CD4-positive, CD25-positive, alpha-beta regulatory T cell (primary cell): ENCODE data around the gene AQP3. TPM values are rescaled to one million over a fixed set of nuclear protein-coding genes. Genes with fewer than 3 reads are reported as not detected.
"Not testable (repeated sequence)": the region's sequence is repeated elsewhere in the genome, so short reads cannot be mapped to it uniquely, and the experiment has no call there.

ENCODE experiments used
- ATAC-seq, 2 donors: fragments of 150-1000 bp; cut with Tn5 transposase; one replicate each; pipeline ENCODE4 v1.10.0; 2021; ENCODE audit warnings: low read depth in 2 of 2, moderate number of reproducible peaks in 2 of 2, moderate library complexity in 1 of 2
- DNase-seq, 3 donors: peaks; one replicate each; pipeline versions ENCODE4 v3.0.0 to v3.0.0-alpha.2; 2012 to 2022; ENCODE audit warnings: mixed read lengths in 1 of 3
- H3K27ac ChIP-seq: one replicate; pipeline ENCODE4 v1.7.0; 2013; ENCODE audit warnings: mild to moderate bottlenecking, low read length; ENCODE audit not compliant: insufficient read depth, poor library complexity, severe bottlenecking
- H3K27me3 ChIP-seq: one replicate; pipeline ENCODE4 v1.7.0; 2013; ENCODE audit warnings: low read length; ENCODE audit not compliant: control insufficient read depth, insufficient read depth
- H3K36me3 ChIP-seq: one replicate; pipeline ENCODE4 v1.7.0; 2013; ENCODE audit warnings: mild to moderate bottlenecking, low read length, moderate library complexity; ENCODE audit not compliant: control insufficient read depth, insufficient read depth
- H3K4me1 ChIP-seq: 2 replicates; pipeline ENCODE4 v1.7.0; 2013; ENCODE audit warnings: mild to moderate bottlenecking, low read length; ENCODE audit not compliant: insufficient read depth, control insufficient read depth, poor library complexity, severe bottlenecking
- H3K4me3 ChIP-seq: one replicate; pipeline ENCODE4 v1.7.0; 2013; ENCODE audit warnings: low read depth, mild to moderate bottlenecking, low read length, moderate library complexity
- H3K9me3 ChIP-seq, 2 experiments: 1 replicate in 1 of 2; 2 replicates in 1 of 2; pipeline ENCODE4 v1.7.0; 2013; ENCODE audit warnings: low read length in 2 of 2, mild to moderate bottlenecking in 1 of 2, moderate library complexity in 1 of 2; ENCODE audit not compliant: control insufficient read depth in 2 of 2
- H3K27ac Mint-ChIP-seq, 3 donors: one replicate each; pipeline ENCODE4 v1.8.0; 2020 to 2022; ENCODE audit warnings: mild to moderate bottlenecking in 3 of 3, mixed read lengths in 3 of 3, moderate library complexity in 2 of 3
- H3K27me3 Mint-ChIP-seq: one replicate; pipeline ENCODE4 v1.8.0; 2022; ENCODE audit warnings: mild to moderate bottlenecking, mixed read lengths
- H3K36me3 Mint-ChIP-seq: one replicate; pipeline ENCODE4 v1.8.0; 2020; ENCODE audit warnings: mixed read lengths
- H3K4me1 Mint-ChIP-seq, 4 donors: one replicate each; pipeline ENCODE4 v1.8.0; 2020 to 2022; ENCODE audit warnings: mixed read lengths in 4 of 4, mild to moderate bottlenecking in 1 of 4
- H3K4me3 Mint-ChIP-seq, 4 donors: one replicate each; pipeline ENCODE4 v1.8.0; 2020 to 2022; ENCODE audit warnings: mild to moderate bottlenecking in 4 of 4, mixed read lengths in 4 of 4, moderate library complexity in 3 of 4
- H3K9me3 Mint-ChIP-seq, 7 donors: one replicate each; pipeline ENCODE4 v1.8.0; 2020 to 2022; ENCODE audit warnings: mixed read lengths in 7 of 7, mild to moderate bottlenecking in 3 of 7, moderate library complexity in 2 of 7
- polyA plus RNA-seq, 4 donors: library from polyadenylated mRNA; unstranded; fragments of 300-500 nt; fragmentation: Illumina TruSeq; gene quantifications; one replicate each; pipeline ENCODE4 v1.2.3, GENCODE V29; 2021
- total RNA-seq: library from RNA; stranded (reverse); gene quantifications from one replicate; pipeline ENCODE4 v1.2.3, GENCODE V29; 2022

AQP3 gene
- total RNA-seq (140 TPM), polyA plus RNA-seq (100 to 1,000 TPM; 371 to 543 (median 391) TPM)

DNA sequence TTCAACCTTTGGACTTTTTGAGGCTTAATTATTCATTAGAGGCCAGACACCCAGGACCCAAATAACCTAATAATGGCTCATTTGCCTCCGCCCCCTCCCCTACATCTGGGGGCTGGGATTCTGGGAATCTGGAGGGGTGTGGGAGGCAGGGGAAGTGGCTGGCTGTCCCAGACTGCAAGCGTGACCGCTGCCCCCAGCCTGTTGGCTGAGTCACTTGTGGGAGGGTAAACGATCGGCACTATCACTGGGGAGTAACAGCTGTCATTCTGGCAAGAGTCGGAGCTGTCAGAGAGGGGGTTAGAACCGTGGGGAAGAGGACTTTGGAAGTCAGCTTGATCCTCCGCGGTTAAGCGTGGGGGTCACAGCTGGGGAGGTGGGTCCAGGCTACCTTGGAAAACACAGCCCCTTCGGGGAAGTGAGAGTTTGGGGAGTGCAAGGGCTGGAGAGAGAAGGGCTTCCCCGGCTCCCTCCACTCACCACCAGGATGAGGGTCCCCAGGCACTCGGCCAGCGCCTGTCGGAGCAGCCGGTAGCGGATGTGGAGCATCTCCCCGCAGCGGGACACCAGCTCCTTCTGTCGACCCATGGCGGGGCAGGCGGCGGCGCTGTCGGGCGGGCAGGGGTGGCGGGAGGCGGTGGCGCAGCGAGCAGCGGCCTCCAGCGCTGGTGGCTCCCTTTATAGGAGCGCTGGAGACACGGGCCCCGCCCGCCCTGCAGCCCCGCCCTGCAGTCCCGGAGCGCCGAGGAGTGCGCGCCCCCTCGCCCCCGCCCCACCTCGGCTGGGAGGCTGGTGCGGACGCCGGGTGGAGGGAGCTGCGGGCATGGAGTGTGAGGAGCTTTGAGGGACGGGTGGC, at the start of gene AQP3:
AQP3 (minus strand) TSS at position 648 of the 853 bp plus-strand sequence; CDS start at position 585, 63 bp downstream.
- peaks cover 24% of the 10 kb centered on the region for H3K36me3 ChIP-seq
- H3K4me1 ChIP-seq: peaks cover 55% of the 10 kb centered on the region
- peak within 1 kb of the TSS; percentile 89 to 96 (median 96) for H3K4me3 Mint-ChIP-seq
- H3K4me3 ChIP-seq: peak within 1 kb of the TSS; percentile 87
- peaks cover 8 to 77% (median 29%) of the 10 kb centered on the region in 4 donors for H3K4me1 Mint-ChIP-seq
- H3K36me3 Mint-ChIP-seq: peaks cover 17% of the 10 kb centered on the region
- ATAC-seq (peak; percentile 58 to 64), DNase-seq (peak; percentile 71 to 87 (median 76))
- H3K9me3 ChIP-seq: no peaks in the 10 kb centered on the region
- H3K27ac ChIP-seq: peak within 1 kb of the TSS; percentile 79
- no peaks in the 10 kb centered on the region for H3K27me3 ChIP-seq
- peaks cover 0 to 1% (median 0%) of the 10 kb centered on the region in 7 donors for H3K9me3 Mint-ChIP-seq
- H3K27me3 Mint-ChIP-seq: no peaks in the 10 kb centered on the region
- peak within 1 kb of the TSS; percentile 93 to 99 (median 95) for H3K27ac Mint-ChIP-seq

DNA sequence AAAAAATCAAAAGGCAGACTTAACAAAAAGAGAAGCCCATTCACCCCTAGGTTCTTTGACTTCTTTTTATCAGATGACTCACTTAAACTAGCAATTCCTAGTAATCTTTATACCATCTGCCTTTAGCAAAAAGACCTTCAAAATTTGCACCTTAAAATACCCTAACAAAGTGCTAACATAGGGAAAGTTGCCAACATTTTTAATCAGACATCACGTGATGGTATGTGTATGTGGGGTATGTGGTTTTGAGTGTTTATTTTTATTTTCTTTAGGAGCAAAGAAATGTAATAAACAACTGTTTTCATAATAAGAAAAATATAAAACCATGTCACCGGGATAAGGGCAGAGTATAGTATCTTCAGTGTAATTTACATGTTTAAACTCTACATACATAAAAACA, 46.4 kb upstream of the AQP3 start:
- not testable (repeated sequence) for H3K9me3 ChIP-seq, H3K27ac Mint-ChIP-seq, H3K4me1 ChIP-seq, H3K9me3 Mint-ChIP-seq, H3K4me3 ChIP-seq, ATAC-seq, H3K27me3 ChIP-seq, DNase-seq, H3K27ac ChIP-seq, H3K4me3 Mint-ChIP-seq, H3K27me3 Mint-ChIP-seq, H3K4me1 Mint-ChIP-seq, H3K36me3 ChIP-seq, H3K36me3 Mint-ChIP-seq

DNA sequence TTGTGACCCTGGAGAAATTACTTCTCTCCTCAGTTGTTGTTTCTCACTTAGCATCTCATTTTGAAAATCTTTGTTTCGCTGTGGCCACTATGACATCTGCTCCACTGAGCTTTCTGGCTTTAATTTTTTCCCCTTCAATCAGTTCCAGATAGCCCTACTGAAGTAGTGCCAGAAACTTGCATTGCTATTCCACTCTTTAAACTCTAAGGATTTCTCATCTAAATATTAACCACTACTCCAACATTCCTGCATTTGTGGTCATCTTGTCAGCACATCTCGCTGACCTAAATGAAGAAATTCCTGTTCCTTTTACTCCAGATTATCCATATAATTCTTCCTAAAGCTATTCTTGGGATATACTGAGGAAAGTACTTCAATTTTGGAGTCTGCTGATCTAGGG, 41.7 kb upstream of the AQP3 start:
- Mint-ChIP-seq H3K36me3 (no peaks in the 10 kb centered on the region), H3K9me3 (peaks cover 0 to 1% (median 0%) of the 10 kb centered on the region in 7 donors), H3K27ac (no peak overlapping the region), H3K4me1 (no peaks in the 10 kb centered on the region), H3K4me3 (no peak overlapping the region), H3K27me3 (peaks cover 12% of the 10 kb centered on the region)
- H3K9me3 ChIP-seq: no peaks in the 10 kb centered on the region
- no peaks in the 10 kb centered on the region for H3K27me3 ChIP-seq
- ATAC-seq (no peak), DNase-seq (no peak)
- no peak overlapping the region for H3K27ac ChIP-seq
- no peak overlapping the region for H3K4me3 ChIP-seq
- H3K36me3 ChIP-seq: no peaks in the 10 kb centered on the region
- no peaks in the 10 kb centered on the region for H3K4me1 ChIP-seq

DNA sequence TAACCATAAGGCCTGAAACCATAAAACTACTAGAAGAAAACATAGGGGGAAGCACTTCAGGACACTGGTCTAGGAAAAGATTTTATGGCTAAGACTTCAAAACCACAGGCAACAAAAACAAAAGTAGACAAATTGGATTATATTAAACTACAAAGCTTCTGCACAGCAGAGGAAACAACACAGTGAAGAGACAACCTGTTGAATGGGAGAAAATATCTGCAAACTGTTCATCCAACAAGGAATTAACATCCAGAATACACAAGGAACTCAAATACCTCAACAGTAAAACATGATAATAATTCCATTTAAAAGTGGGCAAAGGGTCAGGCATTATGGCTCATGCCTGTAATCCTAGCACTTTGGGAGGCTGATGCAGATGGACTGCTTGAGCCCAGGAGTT, 37.9 kb upstream of the AQP3 start:
- peaks cover 12% of the 10 kb centered on the region for H3K27me3 Mint-ChIP-seq
- not testable (repeated sequence) for DNase-seq, H3K4me1 Mint-ChIP-seq, H3K9me3 ChIP-seq, H3K27me3 ChIP-seq, H3K36me3 ChIP-seq, H3K9me3 Mint-ChIP-seq, ATAC-seq, H3K4me3 ChIP-seq, H3K4me1 ChIP-seq, H3K27ac ChIP-seq, H3K36me3 Mint-ChIP-seq, H3K4me3 Mint-ChIP-seq, H3K27ac Mint-ChIP-seq

DNA sequence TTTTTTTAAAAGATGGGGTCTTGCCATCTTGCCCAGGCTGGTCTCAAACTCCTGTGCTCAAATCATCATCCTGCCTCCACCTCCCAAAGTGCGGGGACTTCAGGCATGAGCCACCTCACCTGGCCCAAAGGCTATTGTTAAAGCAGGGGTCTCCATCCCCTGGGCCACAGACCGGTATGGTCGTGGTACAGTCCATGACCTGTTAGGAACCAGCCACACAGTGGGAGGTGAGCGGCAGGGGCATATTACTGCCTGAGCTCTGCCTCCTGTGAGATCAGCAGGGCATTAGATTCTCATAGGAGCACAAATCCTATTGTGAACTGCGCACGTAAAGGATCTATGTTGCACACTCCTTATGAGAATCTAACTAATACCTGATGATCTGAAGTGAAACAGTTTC, 33.6 kb upstream of the AQP3 start:
- H3K4me3 Mint-ChIP-seq: no peak overlapping the region
- DNase-seq: no peak
- Histone ChIP-seq H3K27ac (no peak overlapping the region), H3K27me3 (no peaks in the 10 kb centered on the region), H3K9me3 (no peaks in the 10 kb centered on the region), H3K4me1 (no peaks in the 10 kb centered on the region), H3K36me3 (no peaks in the 10 kb centered on the region), H3K4me3 (no peak overlapping the region)
- no peaks in the 10 kb centered on the region for H3K9me3 Mint-ChIP-seq
- no peaks in the 10 kb centered on the region for H3K27me3 Mint-ChIP-seq
- H3K27ac Mint-ChIP-seq: no peak overlapping the region
- no peak for ATAC-seq
- H3K4me1 Mint-ChIP-seq: peaks cover 0 to 5% (median 1%) of the 10 kb centered on the region in 4 donors
- H3K36me3 Mint-ChIP-seq: no peaks in the 10 kb centered on the region

DNA sequence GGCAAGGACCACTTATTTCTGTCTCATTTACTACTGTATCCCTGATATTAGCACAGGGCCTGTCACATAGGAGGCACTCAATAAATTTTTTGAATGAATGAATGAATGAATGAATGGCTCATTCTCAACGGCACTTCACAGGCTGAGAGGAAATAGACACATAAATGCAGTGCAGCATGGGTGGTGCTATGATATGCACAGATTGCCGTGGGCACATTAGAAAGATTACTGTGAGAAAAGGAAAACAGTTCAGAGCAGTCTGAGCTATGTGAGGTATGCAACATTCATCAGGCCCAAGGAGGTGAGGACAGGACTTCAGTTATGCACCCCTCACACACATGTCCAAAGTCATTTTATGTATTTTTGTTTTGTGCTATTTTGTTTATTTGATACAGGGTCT, 32.7 kb upstream of the AQP3 start:
- H3K4me1 ChIP-seq: no peaks in the 10 kb centered on the region
- no peaks in the 10 kb centered on the region for H3K27me3 Mint-ChIP-seq
- H3K4me3 Mint-ChIP-seq: no peak overlapping the region
- peaks cover 0 to 5% (median 3%) of the 10 kb centered on the region in 4 donors for H3K4me1 Mint-ChIP-seq
- no peak for DNase-seq
- no peak overlapping the region for H3K4me3 ChIP-seq
- H3K36me3 Mint-ChIP-seq: no peaks in the 10 kb centered on the region
- H3K9me3 Mint-ChIP-seq: no peaks in the 10 kb centered on the region
- no peaks in the 10 kb centered on the region for H3K9me3 ChIP-seq
- ATAC-seq: no peak
- no peaks in the 10 kb centered on the region for H3K36me3 ChIP-seq
- no peak overlapping the region for H3K27ac ChIP-seq
- no peak overlapping the region for H3K27ac Mint-ChIP-seq
- H3K27me3 ChIP-seq: no peaks in the 10 kb centered on the region

DNA sequence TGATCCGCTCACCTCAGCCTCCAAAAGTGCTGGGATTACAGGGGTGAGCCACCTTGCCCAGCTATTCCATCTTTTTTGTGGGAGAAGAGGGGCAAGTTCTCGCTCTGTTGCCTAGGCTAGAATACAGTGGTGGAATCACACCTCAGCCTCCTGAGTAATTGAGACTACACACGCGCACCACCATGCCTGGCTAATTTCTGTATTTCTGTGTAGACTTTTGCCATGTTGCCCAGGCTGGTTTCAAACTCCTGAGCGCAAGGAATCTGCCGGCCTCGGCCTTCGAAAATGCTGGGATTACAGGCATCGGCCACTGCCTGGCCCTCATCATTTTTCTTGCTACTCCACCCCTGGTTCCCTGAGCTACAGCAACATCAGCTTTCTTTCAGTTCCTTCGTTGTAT, 29.1 kb upstream of the AQP3 start:
- Mint-ChIP-seq H3K4me1 (peaks cover 4 to 29% (median 17%) of the 10 kb centered on the region in 4 donors), H3K27me3 (no peaks in the 10 kb centered on the region), H3K4me3 (peak overlapping the region in 1 of 4 donors; percentile 60), H3K36me3 (peaks cover 9% of the 10 kb centered on the region), H3K27ac (peak overlapping the region in 1 of 3 donors; percentile 83), H3K9me3 (no peaks in the 10 kb centered on the region)
- no peak overlapping the region for H3K27ac ChIP-seq
- peaks cover 6% of the 10 kb centered on the region for H3K36me3 ChIP-seq
- no peaks in the 10 kb centered on the region for H3K27me3 ChIP-seq
- no peaks in the 10 kb centered on the region for H3K9me3 ChIP-seq
- ATAC-seq (no peak), DNase-seq (no peak)
- H3K4me1 ChIP-seq: peaks cover 24% of the 10 kb centered on the region
- H3K4me3 ChIP-seq: no peak overlapping the region

DNA sequence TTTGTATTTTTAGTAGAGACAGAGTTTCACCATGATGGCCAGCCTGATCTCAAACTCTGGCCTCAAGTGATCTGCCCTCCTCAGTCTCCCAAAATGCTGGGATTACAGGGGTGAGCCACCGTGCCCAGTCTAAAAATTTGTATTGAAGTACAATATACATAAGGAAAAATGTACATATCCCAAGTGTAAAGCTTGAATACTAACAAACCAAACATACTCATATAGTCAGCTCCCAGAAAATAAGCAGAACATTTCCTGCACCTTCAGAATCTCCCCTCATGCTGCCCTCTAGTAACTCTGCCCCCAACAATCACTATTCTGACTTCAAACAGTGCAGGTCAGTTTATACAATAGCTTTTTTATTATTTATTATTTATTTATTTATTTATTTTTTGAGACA, 28.0 kb upstream of the AQP3 start:
- Histone ChIP-seq H3K4me1 (peaks cover 24% of the 10 kb centered on the region), H3K4me3 (no peak overlapping the region), H3K9me3 (no peaks in the 10 kb centered on the region), H3K36me3 (peaks cover 11% of the 10 kb centered on the region), H3K27ac (no peak overlapping the region), H3K27me3 (no peaks in the 10 kb centered on the region)
- ATAC-seq: no peak
- Mint-ChIP-seq H3K4me3 (peak overlapping the region in 1 of 4 donors; percentile 76), H3K27ac (peak overlapping the region in 1 of 3 donors; percentile 44), H3K27me3 (no peaks in the 10 kb centered on the region), H3K36me3 (peaks cover 12% of the 10 kb centered on the region), H3K4me1 (peaks cover 4 to 33% (median 20%) of the 10 kb centered on the region in 4 donors), H3K9me3 (no peaks in the 10 kb centered on the region)
- no peak for DNase-seq
